Esophagus muscularis mucosa (tissue), 3 donors: ENCODE results near the gene ZNF333.

Experiments used
- CTCF ChIP-seq, 3 experiments: fragments of 200-600 bp in 2 of 3; fragments of 450-650 bp in 1 of 3; sonication (generic) in 2 of 3; IDR thresholded peaks; one replicate each; pipeline ENCODE4 v1.5.1; 2017 to 2019; ENCODE audit warnings: antibody characterized with exemption in 3 of 3, mild to moderate bottlenecking in 2 of 3, moderate library complexity in 1 of 3
- POLR2AphosphoS5 ChIP-seq, 2 donors: sonication (generic); formaldehyde crosslinking; IDR thresholded peaks; one replicate each; pipeline ENCODE4 v1.6.1; 2017; ENCODE audit warnings: antibody characterized with exemption in 2 of 2

GRCh38 chr19:14768001-14768400 lies 78.2 kb downstream of the ZNF333 start:
- TF ChIP-seq CTCF (IDR thresholded peaks at IDR 0.05) (no peak), POLR2AphosphoS5 (IDR thresholded peaks at IDR 0.05) (no peak)
